Esophagus squamous epithelium (tissue), 5 donors: ENCODE data around the gene DBI. TPM values are rescaled to one million over a fixed set of nuclear protein-coding genes. Genes with fewer than 3 reads are reported as not detected.
"Not testable (repeated sequence)": the region's sequence is repeated elsewhere in the genome, so short reads cannot be mapped to it uniquely, and the experiment has no call there.

ENCODE experiments used
- DNase-seq: peaks from one replicate; lab custom pipeline; 2025; lab: John Stamatoyannopoulos, UW
- H3K27ac ChIP-seq, 4 donors: fragments of 200-600 bp; sonication (generic); one replicate each; pipeline ENCODE4 v1.5.1; 2016 to 2019; ENCODE audit warnings: mild to moderate bottlenecking in 1 of 4
- H3K27me3 ChIP-seq, 4 donors: fragments of 200-600 bp; sonication (generic); 1 replicate in 3 of 4; 2 replicates in 1 of 4; pipeline versions ENCODE4 v1.5.1 to v1.6.0; 2017 to 2021; ENCODE audit warnings: antibody characterized with exemption in 1 of 4
- H3K36me3 ChIP-seq, 3 donors: fragments of 200-600 bp; sonication (generic); one replicate each; pipeline ENCODE4 v1.5.1; 2016 to 2019
- H3K4me1 ChIP-seq, 3 donors: fragments of 200-600 bp; sonication (generic); one replicate each; pipeline ENCODE4 v1.5.1; 2017 to 2019
- H3K4me3 ChIP-seq, 4 donors: fragments of 200-600 bp; sonication (generic); 1 replicate in 3 of 4; 2 replicates in 1 of 4; pipeline ENCODE4 v1.5.1; 2016 to 2019; ENCODE audit warnings: mild to moderate bottlenecking in 2 of 4, moderate library complexity in 1 of 4
- H3K9me3 ChIP-seq, 3 donors: fragments of 200-600 bp; sonication (generic); one replicate each; pipeline ENCODE4 v1.5.1; 2016 to 2019
- CTCF ChIP-seq, 6 experiments: fragments of 450-650 bp in 4 of 6; fragments of 200-600 bp in 2 of 6; sonication (generic) in 2 of 6; IDR thresholded peaks; one replicate each; pipeline ENCODE4 v1.5.1; 2016 to 2019; ENCODE audit warnings: antibody characterized with exemption in 6 of 6, mild to moderate bottlenecking in 4 of 6, moderate library complexity in 4 of 6
- POLR2A ChIP-seq, 4 donors: fragments of 450-650 bp; IDR thresholded peaks; one replicate each; pipeline ENCODE4 v1.6.1; 2017; ENCODE audit warnings: antibody characterized with exemption in 4 of 4, mild to moderate bottlenecking in 4 of 4, moderate library complexity in 3 of 4
- WGBS, 2 donors: methylation state at CpG; one replicate each; pipeline ENCODE4 v1.1.5; 2018; 5-methylcytosine and 5-hydroxymethylcytosine counted together
- intact Hi-C: fragments of 100-400 bp; cut with DNase I; formaldehyde crosslinking; loops from one replicate; pipeline ENCODE4 v1.15.0; 2022
- total RNA-seq, 4 donors: library from RNA; depleted of rRNA; stranded (reverse); fragments of >200 nt; gene quantifications; one replicate each; pipeline ENCODE4 v1.1.0, GENCODE V29; 2016
- donor health status: DM: yes; HTN: yes; CAD: no.

Gene DBI
- total RNA-seq, 4 donors from 2014 or later, result 389 to 692 (median 411) TPM

- 78 to 82% methylated on average over 2 to 3 of the region's 3 CpGs for WGBS, 2 donors
- no peak for TF ChIP-seq CTCF (IDR thresholded peaks at IDR 0.05)
- TF ChIP-seq POLR2A (IDR thresholded peaks at IDR 0.05), result no peak
- no peak for DNase-seq
Measured at GRCh38 chr2:119393971-119394748, 27.4 kb downstream of the DBI start.

DNA sequence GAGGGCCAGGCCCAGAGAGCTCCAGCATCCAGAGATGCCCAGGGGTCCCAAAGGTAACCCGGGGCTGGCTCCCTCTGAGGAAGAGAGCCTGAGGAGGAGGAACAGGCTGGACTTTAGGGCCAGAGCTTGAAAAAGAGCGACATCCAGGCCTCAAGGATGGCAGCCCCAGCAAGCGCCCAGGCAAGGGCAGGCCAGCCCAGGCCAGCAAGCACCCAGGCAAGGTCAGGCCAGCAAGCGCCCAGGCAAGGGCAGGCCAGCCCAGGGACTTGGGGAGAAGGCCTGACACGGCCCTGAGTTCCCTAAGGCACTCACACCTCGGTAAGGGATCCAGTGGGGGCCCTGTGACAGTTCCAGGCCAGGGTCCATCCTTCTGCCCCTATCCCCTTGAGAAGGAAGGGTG, 30.4 kb downstream of the DBI start:
- WGBS, 2 donors, result 77% methylated on average over 4 of the region's 6 CpGs; no CpG with 5 or more reads in 1 of the 2 donors
- peaks cover 0 to 10% (median 0%) of the 10 kb centered on the region in 3 donors for H3K4me1 ChIP-seq
- H3K9me3 ChIP-seq, result no peaks in the 10 kb centered on the region
- no peaks in the 10 kb centered on the region for H3K36me3 ChIP-seq
- H3K4me3 ChIP-seq, result no peak overlapping the region
- TF ChIP-seq POLR2A (IDR thresholded peaks at IDR 0.05) (no peak), CTCF (IDR thresholded peaks at IDR 0.05) (no peak)
- no peak for DNase-seq
- no peak overlapping the region for H3K27ac ChIP-seq
- intact Hi-C loops, result no loop called here
- H3K27me3 ChIP-seq, result no peaks in the 10 kb centered on the region

More at GRCh38 chr2:119393971-119394748, 27.4 kb downstream of the DBI start:
- Histone ChIP-seq H3K36me3 (no peaks in the 10 kb centered on the region), H3K4me3 (no peak overlapping the region), H3K4me1 (peaks cover 6 to 22% (median 7%) of the 10 kb centered on the region in 3 donors), H3K27ac (no peak overlapping the region), H3K27me3 (no peaks in the 10 kb centered on the region), H3K9me3 (no peaks in the 10 kb centered on the region)
- intact Hi-C loops, result no loop called here

DNA sequence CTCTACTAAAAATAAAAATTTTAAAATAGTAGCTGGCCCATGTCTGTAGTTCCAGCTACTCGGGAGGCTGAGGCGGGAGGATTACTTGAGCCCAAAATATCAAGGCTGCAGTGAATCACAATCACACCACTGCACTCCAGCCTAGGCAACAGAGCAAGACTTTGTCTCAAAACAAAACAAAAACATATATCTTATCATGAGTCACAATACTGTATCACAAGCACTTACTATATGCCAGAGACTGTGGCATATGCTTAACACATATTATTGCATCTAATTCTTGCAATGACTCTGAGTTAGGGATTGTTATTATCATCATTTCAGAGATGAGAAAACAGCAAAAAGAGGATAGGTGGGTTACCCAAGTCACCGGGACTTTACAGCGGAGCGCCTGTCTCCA, 35.3 kb downstream of the DBI start:
- intact Hi-C loops, result no loop called here
- H3K4me1 ChIP-seq, result peaks cover 0 to 20% (median 0%) of the 10 kb centered on the region in 3 donors
- H3K9me3 ChIP-seq, result no peaks in the 10 kb centered on the region
- TF ChIP-seq POLR2A (IDR thresholded peaks at IDR 0.05), result no peak
- no peak for TF ChIP-seq CTCF (IDR thresholded peaks at IDR 0.05)
- no peaks in the 10 kb centered on the region for H3K27me3 ChIP-seq
- no peak for DNase-seq
- no peaks in the 10 kb centered on the region for H3K36me3 ChIP-seq
- 80 to 88% methylated on average over 5 of the region's 5 CpGs for WGBS, 2 donors
- H3K27ac ChIP-seq, result no peak overlapping the region
- H3K4me3 ChIP-seq, result no peak overlapping the region

GRCh38 chr2:119402645-119403560, 36.1 kb downstream of the DBI start:
- no peaks in the 10 kb centered on the region for H3K9me3 ChIP-seq
- 66 to 79% methylated on average over 9 to 10 of the region's 10 CpGs for WGBS, 2 donors
- H3K27me3 ChIP-seq, result no peaks in the 10 kb centered on the region
- H3K4me3 ChIP-seq, result no peak overlapping the region
- H3K36me3 ChIP-seq, result no peaks in the 10 kb centered on the region
- no peak for TF ChIP-seq CTCF (IDR thresholded peaks at IDR 0.05)
- TF ChIP-seq POLR2A (IDR thresholded peaks at IDR 0.05), result no peak
- peaks cover 0 to 28% (median 0%) of the 10 kb centered on the region in 3 donors for H3K4me1 ChIP-seq
- intact Hi-C loops, result no loop called here
- H3K27ac ChIP-seq, result no peak overlapping the region
- no peak for DNase-seq

DNA sequence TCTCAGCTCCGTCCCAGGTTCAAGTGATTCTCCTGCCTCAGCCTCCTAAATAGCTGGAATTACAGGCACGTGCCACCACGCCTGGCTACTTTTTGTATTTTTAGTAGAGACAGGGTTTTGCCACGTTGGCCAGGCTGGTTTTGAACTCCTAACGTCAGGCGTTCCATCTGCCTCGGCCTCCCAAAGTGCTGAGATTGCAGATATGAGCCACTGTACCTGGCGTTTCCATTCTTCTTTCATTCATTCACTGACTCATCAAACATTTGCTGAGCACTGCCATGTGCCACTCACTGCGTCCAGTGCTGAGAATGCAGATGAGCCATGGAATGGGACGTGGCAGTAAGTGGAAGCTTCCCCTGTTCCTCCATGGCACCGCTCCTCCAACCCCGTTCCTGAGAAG, 36.8 kb downstream of the DBI start:
- H3K27me3 ChIP-seq, H3K9me3 ChIP-seq, H3K36me3 ChIP-seq, DNase-seq, H3K27ac ChIP-seq, intact Hi-C loops, H3K4me3 ChIP-seq: not testable (repeated sequence)
- peaks cover 0 to 29% (median 0%) of the 10 kb centered on the region in 3 donors for H3K4me1 ChIP-seq
- 80 to 86% methylated on average over 8 to 9 of the region's 12 CpGs for WGBS, 2 donors
